Neural cell (in vitro differentiated cells): Measurements from ENCODE around the gene COPA. TPM values are rescaled to one million over a fixed set of nuclear protein-coding genes. Genes with fewer than 3 reads are reported as not detected.

Experiments used
- H2AFZ ChIP-seq: fragments of 200-600, 300-800 bp; sonication (generic), shearing (Covaris generic); 2 replicates; pipeline ENCODE4 v1.6.0; 2014; ENCODE audit warnings: low read depth, mild to moderate bottlenecking, antibody characterized with exemption, low read length, moderate library complexity
- H3F3A ChIP-seq: fragments of 200-600 bp; shearing (Covaris generic); 2 replicates; pipeline ENCODE4 v1.6.1; 2016; ENCODE audit warnings: mild to moderate bottlenecking, moderate library complexity, mixed read lengths, antibody characterized with exemption, low read length; ENCODE audit not compliant: insufficient read depth, poor library complexity, severe bottlenecking
- H3K27ac ChIP-seq: fragments of 200-600, 300-800 bp; sonication (generic), shearing (Covaris generic); 2 replicates; pipeline ENCODE4 v1.5.1; 2014; ENCODE audit warnings: mild to moderate bottlenecking, low read length, moderate library complexity
- H3K27me3 ChIP-seq: fragments of 300-800, 200-600 bp; sonication (generic), shearing (Covaris generic); 2 replicates; pipeline ENCODE4 v1.6.0; 2014; ENCODE audit warnings: mild to moderate bottlenecking, low read depth, low read length, moderate library complexity; ENCODE audit not compliant: insufficient read depth
- H3K36me3 ChIP-seq: fragments of 300-800, 200-600 bp; sonication (generic), shearing (Covaris generic); 2 replicates; pipeline ENCODE4 v1.5.1; 2014; ENCODE audit warnings: mild to moderate bottlenecking, antibody characterized with exemption, low read length, moderate library complexity; ENCODE audit not compliant: insufficient read depth
- H3K4me2 ChIP-seq: fragments of 300-800, 200-600 bp; sonication (generic), shearing (Covaris generic); 2 replicates; pipeline ENCODE4 v1.6.0; 2014; ENCODE audit warnings: mild to moderate bottlenecking, low read length
- H3K4me3 ChIP-seq: fragments of 300-800, 200-600 bp; sonication (generic), shearing (Covaris generic); 2 replicates; pipeline ENCODE4 v1.5.1; 2014; ENCODE audit warnings: mild to moderate bottlenecking, low read length, moderate library complexity
- H3K79me2 ChIP-seq: fragments of 200-600 bp; shearing (Covaris generic); replicated peaks from 2 replicates; pipeline ENCODE4 v1.6.0; 2014; ENCODE audit warnings: mild to moderate bottlenecking, low read length, moderate library complexity; ENCODE audit not compliant: insufficient read depth
- H3K9ac ChIP-seq: fragments of 300-800, 200-600 bp; sonication (generic), shearing (Covaris generic); 2 replicates; pipeline ENCODE4 v1.6.1; 2016; ENCODE audit warnings: mild to moderate bottlenecking, low read length, mixed read lengths
- H3K9me2 ChIP-seq: fragments of 200-600 bp; shearing (Covaris generic); 2 replicates; pipeline ENCODE4 v1.6.1; 2016; ENCODE audit warnings: mild to moderate bottlenecking, low read length, mixed read lengths; ENCODE audit not compliant: insufficient read depth
- H3K9me3 ChIP-seq: fragments of 200-600, 300-800 bp; sonication (generic), shearing (Covaris generic); 2 replicates; pipeline ENCODE4 v1.6.1; 2016; ENCODE audit warnings: mild to moderate bottlenecking, mixed run types, low read length, moderate library complexity, mixed read lengths
- H4K20me1 ChIP-seq: fragments of 200-600 bp; shearing (Covaris generic); 2 replicates; pipeline ENCODE4 v1.6.1; 2016; ENCODE audit warnings: mild to moderate bottlenecking, mixed run types; ENCODE audit not compliant: insufficient read depth
- CTCF ChIP-seq: fragments of 450-650 bp; IDR thresholded peaks from 2 replicates; pipeline ENCODE4 v1.5.1; 2014; ENCODE audit warnings: antibody characterized with exemption, mild to moderate bottlenecking, moderate library complexity; ENCODE audit not compliant: poor library complexity, severe bottlenecking
- EP300 ChIP-seq: fragments of 450-650 bp; conservative IDR thresholded peaks from 2 replicates; pipeline ENCODE4 v1.6.1; 2014; ENCODE audit warnings: antibody characterized with exemption, mild to moderate bottlenecking, moderate library complexity; ENCODE audit not compliant: poor library complexity, severe bottlenecking
- EZH2 ChIP-seq: fragments of 200-600, 300-800 bp; shearing (Covaris generic), sonication (generic); IDR thresholded peaks from 2 replicates; pipeline ENCODE4 v1.6.1; 2014; ENCODE audit warnings: antibody characterized with exemption, low read length, borderline replicate concordance, mild to moderate bottlenecking; ENCODE audit not compliant: insufficient read depth, poor library complexity, severe bottlenecking
- MXI1 ChIP-seq: fragments of 450-650 bp; conservative IDR thresholded peaks from 2 replicates; pipeline ENCODE4 v1.6.1; 2014; ENCODE audit warnings: antibody characterized with exemption, mild to moderate bottlenecking; ENCODE audit not compliant: poor library complexity, severe bottlenecking
- POLR2AphosphoS5 ChIP-seq: IDR thresholded peaks from 2 replicates; pipeline ENCODE4 v1.6.1; 2012
- RAD21 ChIP-seq: fragments of 450-650 bp; conservative IDR thresholded peaks from 2 replicates; pipeline ENCODE4 v1.6.1; 2014; ENCODE audit warnings: antibody characterized with exemption, mild to moderate bottlenecking, moderate library complexity
- REST ChIP-seq: IDR thresholded peaks from 2 replicates; pipeline ENCODE4 v1.6.1; 2012; ENCODE audit warnings: borderline replicate concordance
- SMC3 ChIP-seq: fragments of 450-650 bp; conservative IDR thresholded peaks from 2 replicates; pipeline ENCODE4 v1.6.1; 2014; ENCODE audit warnings: antibody characterized with exemption, mild to moderate bottlenecking, moderate library complexity; ENCODE audit not compliant: poor library complexity
- TAF1 ChIP-seq: IDR thresholded peaks from 2 replicates; pipeline ENCODE4 v1.6.1; 2012; ENCODE audit warnings: low read depth
- polyA plus RNA-seq: library from polyadenylated mRNA; depleted of rRNA; stranded (reverse); fragments of >200 nt; gene quantifications from 2 replicates; pipeline ENCODE4 v1.2.3, GENCODE V29; 2014

COPA gene
- polyA plus RNA-seq, 1 donor from 2014 or later: 75.0 TPM

GRCh38 chr1:160308451-160309184 is 34.4 kb downstream of the COPA start:
- H3K79me2 ChIP-seq: no peaks in the 10 kb centered on the region
- no peak overlapping the region for H3K4me2 ChIP-seq
- no peak overlapping the region for H3K4me3 ChIP-seq
- no peaks in the 10 kb centered on the region for H3K27me3 ChIP-seq
- H2AFZ ChIP-seq: no peak overlapping the region
- no peaks in the 10 kb centered on the region for H4K20me1 ChIP-seq
- no peak overlapping the region for H3K27ac ChIP-seq
- no peak for TF ChIP-seq EP300
- TF ChIP-seq POLR2AphosphoS5: no peak
- no peak for TF ChIP-seq RAD21
- no peak for TF ChIP-seq SMC3
- TF ChIP-seq MXI1: no peak
- no peak for TF ChIP-seq CTCF
- no peak for TF ChIP-seq EZH2
- no peaks in the 10 kb centered on the region for H3K9me3 ChIP-seq
- no peaks in the 10 kb centered on the region for H3K9me2 ChIP-seq
- H3K9ac ChIP-seq: no peak overlapping the region
- no peaks in the 10 kb centered on the region for H3F3A ChIP-seq
- H3K36me3 ChIP-seq: peaks cover 17% of the 10 kb centered on the region

- no peak overlapping the region for H3K4me2 ChIP-seq
These were observed 35.8 kb downstream of the COPA start for GRCh38 chr1:160307118-160307791.

More at GRCh38 chr1:160307118-160307791, 35.8 kb downstream of the COPA start:
- Histone ChIP-seq H3K9me2 (no peaks in the 10 kb centered on the region), H4K20me1 (no peaks in the 10 kb centered on the region), H3K27me3 (no peaks in the 10 kb centered on the region), H2AFZ (no peak overlapping the region), H3K27ac (no peak overlapping the region), H3K9me3 (no peaks in the 10 kb centered on the region), H3F3A (no peaks in the 10 kb centered on the region), H3K36me3 (peaks cover 17% of the 10 kb centered on the region), H3K4me3 (no peak overlapping the region), H3K79me2 (no peaks in the 10 kb centered on the region), H3K9ac (no peak overlapping the region)
- TF ChIP-seq EZH2 (no peak), MXI1 (no peak), SMC3 (no peak), POLR2AphosphoS5 (no peak), CTCF (no peak), EP300 (no peak), REST (no peak), TAF1 (no peak), RAD21 (no peak)
